Lower leg skin (tissue), 4 donors: Measurements from ENCODE around the gene TAS1R1. TPM values are rescaled to one million over a fixed set of nuclear protein-coding genes. Genes with fewer than 3 reads are reported as not detected.

Source experiments
- DNase-seq, 2 donors: peaks; one replicate each; pipeline ENCODE4 v3.0.0-alpha.2; 2019; ENCODE audit warnings: low spot score in 2 of 2
- H3K4me3 ChIP-seq: fragments of 200-600 bp; sonication (generic); 2 replicates; pipeline ENCODE4 v1.5.1; 2017; ENCODE audit warnings: mild to moderate bottlenecking, low read depth; ENCODE audit not compliant: poor library complexity, severe bottlenecking
- POLR2A ChIP-seq, 2 donors: fragments of 450-650 bp; IDR thresholded peaks; one replicate each; pipeline ENCODE4 v1.6.1; 2016 to 2017; ENCODE audit warnings: antibody characterized with exemption in 2 of 2, mild to moderate bottlenecking in 1 of 2, moderate library complexity in 1 of 2
- WGBS, 2 donors: methylation state at CpG; one replicate each; pipeline ENCODE4 v1.1.5; 2018; 5-methylcytosine and 5-hydroxymethylcytosine counted together
- intact Hi-C: fragments of 100-400 bp; cut with DNase I; formaldehyde crosslinking; loops from one replicate; pipeline ENCODE4 v1.15.0; 2023; ENCODE audit warnings: low total_unique reads
- total RNA-seq, 4 donors: library from RNA; depleted of rRNA; stranded (reverse); fragments of >200 nt; gene quantifications; one replicate each; pipeline ENCODE4 v1.1.0, GENCODE V29; 2016
- TF ChIP-seq, protein P1 (sequence below), 3 donors: fragments of 450-650 bp; IDR thresholded peaks; one replicate each; pipeline ENCODE4 v1.5.1; 2016; ENCODE audit warnings: antibody characterized with exemption in 3 of 3, mild to moderate bottlenecking in 3 of 3, moderate library complexity in 2 of 3

TAS1R1 gene
- total RNA-seq, 4 donors from 2014 or later, result 0.27 to 0.39 TPM; not detected in 2

GRCh38 chr1:6508154-6508815 lies 46.8 kb upstream of the TAS1R1 start:
- 77 to 88% methylated on average over 17 to 18 of the region's 18 CpGs for WGBS, 2 donors
- DNase-seq, result no peak
- TF ChIP-seq, protein P1, sequence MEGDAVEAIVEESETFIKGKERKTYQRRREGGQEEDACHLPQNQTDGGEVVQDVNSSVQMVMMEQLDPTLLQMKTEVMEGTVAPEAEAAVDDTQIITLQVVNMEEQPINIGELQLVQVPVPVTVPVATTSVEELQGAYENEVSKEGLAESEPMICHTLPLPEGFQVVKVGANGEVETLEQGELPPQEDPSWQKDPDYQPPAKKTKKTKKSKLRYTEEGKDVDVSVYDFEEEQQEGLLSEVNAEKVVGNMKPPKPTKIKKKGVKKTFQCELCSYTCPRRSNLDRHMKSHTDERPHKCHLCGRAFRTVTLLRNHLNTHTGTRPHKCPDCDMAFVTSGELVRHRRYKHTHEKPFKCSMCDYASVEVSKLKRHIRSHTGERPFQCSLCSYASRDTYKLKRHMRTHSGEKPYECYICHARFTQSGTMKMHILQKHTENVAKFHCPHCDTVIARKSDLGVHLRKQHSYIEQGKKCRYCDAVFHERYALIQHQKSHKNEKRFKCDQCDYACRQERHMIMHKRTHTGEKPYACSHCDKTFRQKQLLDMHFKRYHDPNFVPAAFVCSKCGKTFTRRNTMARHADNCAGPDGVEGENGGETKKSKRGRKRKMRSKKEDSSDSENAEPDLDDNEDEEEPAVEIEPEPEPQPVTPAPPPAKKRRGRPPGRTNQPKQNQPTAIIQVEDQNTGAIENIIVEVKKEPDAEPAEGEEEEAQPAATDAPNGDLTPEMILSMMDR (IDR thresholded peaks at IDR 0.05), result no peak
- TF ChIP-seq POLR2A (IDR thresholded peaks at IDR 0.05), result no peak
- no peak overlapping the region for H3K4me3 ChIP-seq
- intact Hi-C loops, result no loop called here

DNA sequence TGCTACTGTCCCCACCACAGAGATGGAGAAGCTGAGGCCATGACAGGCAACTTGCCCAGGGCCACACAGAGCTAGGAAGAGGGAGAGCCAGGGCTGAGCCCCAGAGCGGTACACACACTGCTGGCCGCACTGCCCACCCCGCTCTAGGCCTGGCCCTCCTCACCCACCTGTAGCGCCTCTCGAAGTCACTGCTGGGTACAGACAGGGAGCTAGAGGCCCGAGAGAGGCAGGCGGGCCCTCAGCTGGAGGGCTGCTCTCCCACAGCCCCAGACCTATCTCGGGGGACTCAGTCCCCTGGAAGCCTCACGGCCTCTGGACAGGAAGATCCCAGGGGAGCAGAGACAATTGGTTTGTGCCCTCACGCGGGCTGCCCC lies 46.3 kb upstream of the TAS1R1 start:
- DNase-seq, result no peak
- no peak overlapping the region for H3K4me3 ChIP-seq
- 88 to 89% methylated on average over 8 to 9 of the region's 11 CpGs for WGBS, 2 donors
- TF ChIP-seq, protein P1 (IDR thresholded peaks at IDR 0.05), result no peak
- TF ChIP-seq POLR2A (IDR thresholded peaks at IDR 0.05), result no peak
- intact Hi-C loops, result no loop called here

- intact Hi-C loops, result no loop called here
- 66 to 76% methylated on average over 18 to 20 of the region's 20 CpGs for WGBS, 2 donors
- TF ChIP-seq, protein P1 (IDR thresholded peaks at IDR 0.05), result no peak
- no peak for TF ChIP-seq POLR2A (IDR thresholded peaks at IDR 0.05)
- H3K4me3 ChIP-seq, result no peak overlapping the region
- no peak for DNase-seq
These were observed 45.7 kb upstream of the TAS1R1 start for GRCh38 chr1:6509220-6509918.

GRCh38 chr1:6509919-6510291 lies 45.2 kb upstream of the TAS1R1 start:
- no peak for DNase-seq
- intact Hi-C loops, result no loop called here
- TF ChIP-seq, protein P1 (IDR thresholded peaks at IDR 0.05), result no peak
- TF ChIP-seq POLR2A (IDR thresholded peaks at IDR 0.05), result no peak
- 66 to 88% methylated on average over 3 to 8 of the region's 10 CpGs for WGBS, 2 donors
- H3K4me3 ChIP-seq, result no peak overlapping the region

GRCh38 chr1:6510493-6510892 lies 44.6 kb upstream of the TAS1R1 start:
- 79 to 91% methylated on average over 6 of the region's 6 CpGs for WGBS, 2 donors
- intact Hi-C loops, result no loop called here
- DNase-seq, result no peak
- no peak overlapping the region for H3K4me3 ChIP-seq
- TF ChIP-seq, protein P1 (IDR thresholded peaks at IDR 0.05), result no peak
- TF ChIP-seq POLR2A (IDR thresholded peaks at IDR 0.05), result no peak
